ENCODE results near the gene PCBP3.
"Not testable (repeated sequence)": the region's sequence is repeated elsewhere in the genome, so short reads cannot be mapped to it uniquely, and the experiment has no call there.

PCBP3 gene

DNA sequence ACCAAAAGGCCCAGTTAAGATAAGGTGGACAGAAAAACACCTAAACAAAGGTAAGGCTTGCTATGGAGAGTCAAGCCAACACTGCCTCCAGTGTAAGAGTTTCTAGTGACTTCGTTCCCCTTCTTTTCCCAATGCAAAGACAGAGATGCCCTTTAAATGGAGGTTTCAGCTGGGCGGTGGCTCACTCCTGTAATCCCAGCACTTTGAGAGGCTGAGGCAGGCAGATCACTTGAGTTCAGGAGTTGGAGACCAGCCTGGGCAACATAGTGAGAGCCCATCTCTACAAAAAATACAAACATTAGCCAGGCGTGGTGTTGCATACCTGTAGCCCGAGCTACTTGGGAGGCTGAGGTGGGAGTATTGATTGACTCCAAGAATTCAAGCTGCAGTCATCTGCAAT lies 314.0 kb downstream of the PCBP3 start:
- no peak for DNase-seq

DNA sequence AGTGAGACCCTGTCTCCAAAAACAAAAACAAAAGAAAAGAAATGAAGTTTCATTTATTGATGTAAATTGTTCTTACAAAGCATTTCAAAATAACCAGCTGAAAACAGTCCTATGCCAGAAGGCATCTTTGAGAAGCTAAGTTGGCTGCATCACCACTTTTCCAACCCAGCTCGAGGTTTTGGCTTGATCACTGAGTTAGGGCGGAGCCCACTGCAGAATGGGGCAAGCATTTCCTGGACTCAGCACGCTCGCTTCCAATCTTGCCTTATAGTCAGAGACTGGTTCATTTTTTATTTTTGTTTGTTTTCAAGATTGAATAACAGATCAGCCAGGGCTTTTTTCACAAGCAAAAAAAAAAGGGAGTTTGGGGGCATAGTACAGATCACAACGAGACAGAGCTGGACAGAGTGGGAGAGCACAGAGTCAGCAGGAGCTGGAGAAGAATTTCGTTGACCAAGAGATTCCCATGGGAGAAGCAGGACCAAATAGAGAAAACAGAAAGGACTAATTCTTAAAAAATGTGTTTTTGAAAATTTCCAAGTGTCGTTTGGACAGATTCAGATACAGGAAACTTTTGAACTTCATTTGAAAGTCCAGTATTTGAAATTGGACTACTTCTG lies 314.6 kb downstream of the PCBP3 start:
- DNase-seq, result no peak

DNA sequence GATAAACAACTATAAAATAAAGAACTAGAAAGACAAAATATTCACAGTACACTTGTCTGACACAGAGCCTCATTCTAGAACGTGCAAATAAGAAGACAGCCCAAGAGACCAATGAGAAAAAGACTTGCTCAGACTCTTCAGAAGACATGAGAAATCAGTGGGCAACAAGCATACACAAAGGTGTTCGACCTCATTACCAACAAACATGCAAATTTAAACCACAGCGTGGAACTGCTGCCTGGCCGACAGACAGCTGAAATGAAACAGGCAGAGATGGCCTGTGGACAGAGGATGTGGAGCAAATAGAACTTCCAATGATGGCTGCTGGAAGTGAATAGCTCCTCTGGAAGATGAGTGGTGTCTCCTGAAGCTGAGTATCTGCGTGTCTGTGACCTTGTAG lies 315.7 kb downstream of the PCBP3 start:
- no peak for DNase-seq

DNA sequence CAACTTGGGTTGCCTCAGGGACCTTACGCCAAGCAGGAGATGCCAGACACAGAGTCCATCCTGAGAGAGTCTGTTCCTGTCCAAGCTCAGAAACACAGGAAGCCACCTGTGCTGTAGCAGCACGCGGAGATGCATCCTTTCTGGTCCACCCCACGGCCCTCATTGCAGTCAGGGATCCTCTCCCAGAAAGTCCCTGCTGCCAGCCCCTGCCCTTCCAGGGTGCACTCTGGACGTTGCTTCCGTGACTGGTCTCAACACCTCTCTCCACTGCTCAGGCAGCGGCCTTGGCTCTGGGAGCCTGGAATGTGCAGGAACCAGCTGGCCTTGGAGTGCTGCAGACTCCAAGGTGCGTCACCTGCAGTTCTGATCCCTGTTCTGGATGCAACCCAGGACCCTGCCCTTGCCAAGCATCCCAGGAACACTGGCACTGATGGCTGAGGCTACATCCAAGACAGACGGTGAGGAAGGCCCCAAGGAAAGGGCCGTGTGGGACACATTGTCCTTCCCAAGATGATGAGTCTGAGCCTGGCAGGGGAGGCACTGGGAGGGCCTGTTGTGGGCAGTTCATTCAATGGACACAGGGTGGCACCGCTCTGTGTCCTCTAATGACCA lies 316.4 kb downstream of the PCBP3 start:
- DNase-seq, result no peak

DNA sequence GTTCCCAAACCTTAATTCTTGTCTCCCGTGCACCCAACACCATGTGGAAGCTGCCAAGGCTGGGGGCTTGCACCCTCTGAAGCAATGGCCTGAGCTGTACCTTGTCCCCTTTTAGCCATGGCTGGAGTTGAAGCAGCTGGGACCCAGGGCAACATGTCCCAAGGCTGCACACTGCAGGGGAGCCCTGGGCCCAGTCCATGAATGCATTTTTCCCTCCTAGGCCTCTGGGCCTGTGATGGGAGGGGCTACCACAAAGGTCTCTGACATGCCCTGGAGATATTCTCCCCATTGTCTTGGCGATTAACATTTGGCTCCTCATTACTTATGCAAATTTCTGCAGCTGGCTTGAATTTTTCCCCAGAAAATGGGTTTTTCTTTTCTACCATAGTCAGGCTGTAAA lies 317.9 kb downstream of the PCBP3 start:
- DNase-seq, result not testable (repeated sequence)

DNA sequence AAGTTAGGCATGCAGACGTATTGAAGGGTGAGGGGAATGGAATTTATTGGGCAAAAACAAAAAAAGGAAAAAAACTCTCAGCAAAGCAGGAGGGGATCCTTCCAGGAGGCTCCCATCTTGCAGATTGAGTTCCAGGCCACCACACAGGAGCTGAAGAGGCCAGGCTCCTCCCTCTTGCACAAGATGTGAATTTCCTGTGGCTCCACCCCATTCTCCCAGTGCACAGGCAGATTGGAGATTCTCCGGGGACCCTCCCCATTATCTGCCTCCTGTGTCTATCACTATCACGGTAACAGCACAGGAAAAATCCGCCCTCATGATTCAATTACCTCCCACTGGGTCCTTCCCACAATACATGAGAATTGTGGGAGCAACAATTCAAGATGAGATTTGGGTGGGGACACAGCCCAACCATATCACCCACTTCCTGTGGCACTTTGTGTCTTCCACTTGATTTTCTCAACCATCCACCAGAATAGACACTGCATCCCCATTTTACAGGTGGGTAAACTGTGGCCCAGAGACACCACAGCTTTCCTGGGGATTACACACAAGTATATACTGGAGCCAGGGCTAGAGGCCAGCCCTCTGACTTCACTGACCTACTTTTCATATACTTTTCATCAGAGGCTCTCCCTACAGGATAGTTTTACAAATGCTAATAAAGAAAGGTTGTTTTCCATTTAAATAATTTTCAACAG lies 319.2 kb downstream of the PCBP3 start:
- no peak for DNase-seq

DNA sequence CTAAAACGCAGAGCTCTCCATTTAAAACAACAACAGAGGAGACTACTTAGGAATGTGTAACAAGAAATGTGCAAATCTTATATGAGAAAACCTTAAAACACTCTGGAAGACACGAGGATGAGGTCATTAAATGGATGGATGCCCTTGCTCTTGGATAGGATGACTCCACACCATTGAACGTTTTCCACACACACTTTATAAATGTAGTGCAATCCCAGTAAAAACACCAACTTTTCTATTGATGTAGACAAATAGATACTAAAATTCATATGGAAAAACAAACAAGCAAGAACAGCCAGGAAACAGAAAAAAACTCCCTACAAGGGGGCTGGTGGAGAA lies 319.7 kb downstream of the PCBP3 start:
- no peak for DNase-seq

DNA sequence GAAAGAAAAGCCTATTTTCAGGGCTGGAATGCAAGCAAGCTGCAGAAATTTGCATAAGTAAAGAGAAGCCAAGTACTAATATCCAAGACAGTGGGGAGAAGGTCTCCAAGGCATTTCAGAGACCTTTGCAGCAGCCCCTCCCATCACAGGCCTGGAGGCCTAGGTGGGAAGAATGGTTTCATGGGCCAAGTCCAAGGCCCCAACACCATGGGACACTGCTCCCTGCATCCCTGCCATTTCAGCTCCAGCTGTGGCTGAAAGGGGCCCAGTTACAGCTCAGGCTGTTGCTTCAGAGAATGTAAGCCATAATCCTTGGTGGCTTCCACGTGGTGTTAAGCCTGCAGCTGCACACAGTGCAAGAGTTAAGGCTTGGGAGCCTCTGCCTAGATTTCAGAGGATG lies 321.1 kb downstream of the PCBP3 start:
- DNase-seq, result no peak

DNA sequence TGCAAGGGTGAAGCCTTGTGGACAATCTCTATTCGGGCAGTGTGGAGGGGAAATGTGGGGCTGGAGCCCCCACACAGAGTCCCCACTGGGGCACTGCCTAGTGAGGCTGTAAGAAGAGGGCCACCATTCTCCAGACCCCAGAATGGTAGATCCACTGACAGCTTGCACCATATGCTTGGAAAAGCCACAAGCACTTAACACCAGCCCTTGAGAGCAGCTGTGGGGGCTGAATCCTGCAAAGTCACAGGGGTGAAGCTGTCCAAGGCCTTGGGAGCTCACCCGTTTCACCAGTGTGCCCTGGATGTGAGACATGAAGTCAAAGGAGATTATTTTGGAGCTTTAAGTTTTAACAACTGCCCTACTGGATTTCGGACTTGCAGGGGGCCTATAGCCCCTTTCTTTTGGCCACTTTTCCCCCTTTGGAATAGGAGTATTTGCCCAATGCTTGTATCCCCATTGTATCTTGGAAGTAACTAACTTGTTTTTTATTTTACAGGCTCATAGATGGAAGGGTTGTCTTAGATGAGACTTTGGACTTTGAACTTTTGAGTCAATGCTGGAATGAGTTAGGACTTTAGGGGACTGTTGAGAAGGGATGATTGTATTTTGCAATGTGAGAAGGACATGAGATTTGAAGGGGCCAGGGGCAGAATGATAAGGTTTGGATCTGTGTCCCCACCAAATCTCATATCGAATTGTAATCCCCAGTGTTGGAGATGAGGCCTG lies 321.7 kb downstream of the PCBP3 start:
- no peak for DNase-seq

DNA sequence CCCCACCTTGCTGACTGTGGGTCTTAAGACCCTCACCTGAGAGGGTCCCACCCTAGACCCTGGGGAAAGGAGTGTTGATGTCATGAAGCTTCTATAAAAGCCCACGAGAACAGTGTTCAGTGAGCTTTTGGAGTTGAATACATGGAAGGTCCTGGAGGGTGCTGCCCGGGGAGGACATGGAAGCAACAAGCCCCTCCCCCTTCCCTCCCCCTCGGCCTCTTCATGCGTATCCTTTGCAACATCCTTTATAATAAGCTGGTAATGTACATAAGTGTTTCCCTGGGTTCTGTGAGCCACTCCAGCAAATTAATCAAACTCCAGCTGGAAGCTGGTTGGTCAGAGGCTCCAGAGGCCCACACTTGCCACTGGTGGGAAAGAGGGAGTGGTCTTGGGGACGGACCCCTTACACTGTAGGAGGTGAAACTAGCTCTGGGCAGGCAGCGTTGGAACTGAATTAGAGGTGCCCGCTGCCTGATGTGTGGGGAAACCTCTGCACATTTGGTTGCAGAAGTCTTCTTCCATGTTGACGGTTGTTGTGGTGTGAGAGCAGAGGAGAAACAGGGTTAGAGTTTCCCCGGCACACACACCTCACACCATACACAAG lies 323.4 kb downstream of the PCBP3 start:
- DNase-seq, result no peak

DNA sequence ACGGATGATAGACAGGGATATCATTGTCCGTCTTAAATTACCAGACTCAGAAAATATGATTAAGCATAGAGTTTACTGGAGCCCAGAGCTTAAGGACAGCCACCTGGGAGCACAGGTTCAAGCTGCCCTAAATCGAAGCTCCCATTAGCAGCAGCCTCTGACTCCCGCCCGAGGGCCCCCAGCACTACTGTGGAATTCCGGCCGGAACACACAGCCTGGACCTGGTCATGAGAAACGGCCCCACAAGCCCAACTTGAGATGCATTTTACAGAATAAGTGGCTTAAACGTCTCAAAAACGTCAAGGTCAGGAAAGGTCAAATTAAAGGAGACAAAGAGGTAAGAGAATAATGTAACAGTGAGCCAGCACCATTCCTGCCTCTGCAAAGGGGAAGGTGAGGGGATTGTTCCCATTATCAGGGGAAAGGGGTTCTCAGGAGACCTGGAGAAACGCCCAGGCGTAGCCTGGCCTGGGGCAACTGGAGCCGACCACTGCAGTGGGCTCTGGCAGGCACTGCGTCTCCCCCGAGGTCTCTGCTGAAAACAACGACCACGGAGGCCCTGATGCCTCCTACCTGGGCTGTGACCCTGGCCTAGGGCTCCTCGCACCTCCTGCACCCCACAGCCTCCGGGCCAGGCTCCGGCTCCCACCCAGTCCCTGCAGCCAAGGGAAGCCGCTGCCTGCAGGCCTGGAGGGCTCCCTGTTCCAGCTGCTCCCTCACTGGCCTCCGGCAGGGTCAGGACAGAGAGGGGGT lies 326.6 kb downstream of the PCBP3 start:
- DNase-seq, result no peak

DNA sequence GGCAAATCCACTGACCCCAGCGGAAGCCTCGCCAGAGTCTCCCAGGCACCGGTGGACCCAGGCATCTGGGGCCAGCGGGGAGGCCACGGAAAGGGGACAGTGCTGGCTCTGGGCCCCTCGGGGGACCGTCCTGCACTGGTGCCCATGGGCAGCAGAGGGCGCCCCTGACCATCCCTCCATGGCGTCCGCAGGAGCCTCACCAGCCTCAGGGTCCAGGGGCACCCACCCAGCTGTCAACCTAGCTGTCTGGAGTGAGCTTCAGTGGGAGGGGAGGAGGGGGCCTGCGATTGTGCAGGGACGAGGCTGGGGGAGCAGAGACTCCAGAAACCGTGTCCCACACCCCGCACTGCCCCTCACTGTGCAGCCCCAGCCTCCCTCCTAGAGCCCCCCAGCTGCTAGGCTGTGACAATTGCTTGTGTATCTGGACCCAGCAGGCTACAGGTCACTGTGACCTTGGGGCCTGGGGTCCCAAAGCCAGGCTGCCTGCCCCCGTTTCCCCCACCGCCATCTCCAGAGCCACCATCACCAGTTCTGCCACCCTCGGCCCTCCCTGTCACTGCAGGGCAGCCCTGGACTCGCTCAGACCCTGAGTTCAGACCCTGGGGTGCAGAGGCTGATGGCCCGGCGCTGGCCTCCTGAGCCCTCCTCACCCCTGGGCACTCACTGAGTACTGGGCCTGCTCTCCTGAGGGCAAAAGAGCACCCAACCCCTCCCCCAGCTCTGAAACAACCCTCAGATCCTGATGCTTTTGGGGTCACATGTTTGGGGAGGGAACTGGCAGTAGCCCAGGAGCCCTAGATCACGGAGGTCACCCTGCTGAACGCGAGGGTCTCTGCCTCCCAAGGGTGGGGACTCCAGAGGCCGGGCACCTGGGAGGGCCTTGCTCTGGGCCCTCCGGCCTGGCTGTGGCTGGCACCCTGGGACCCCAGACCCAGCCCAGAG lies 327.4 kb downstream of the PCBP3 start:
- peak; percentile 29 to 61 for DNase-seq

DNA sequence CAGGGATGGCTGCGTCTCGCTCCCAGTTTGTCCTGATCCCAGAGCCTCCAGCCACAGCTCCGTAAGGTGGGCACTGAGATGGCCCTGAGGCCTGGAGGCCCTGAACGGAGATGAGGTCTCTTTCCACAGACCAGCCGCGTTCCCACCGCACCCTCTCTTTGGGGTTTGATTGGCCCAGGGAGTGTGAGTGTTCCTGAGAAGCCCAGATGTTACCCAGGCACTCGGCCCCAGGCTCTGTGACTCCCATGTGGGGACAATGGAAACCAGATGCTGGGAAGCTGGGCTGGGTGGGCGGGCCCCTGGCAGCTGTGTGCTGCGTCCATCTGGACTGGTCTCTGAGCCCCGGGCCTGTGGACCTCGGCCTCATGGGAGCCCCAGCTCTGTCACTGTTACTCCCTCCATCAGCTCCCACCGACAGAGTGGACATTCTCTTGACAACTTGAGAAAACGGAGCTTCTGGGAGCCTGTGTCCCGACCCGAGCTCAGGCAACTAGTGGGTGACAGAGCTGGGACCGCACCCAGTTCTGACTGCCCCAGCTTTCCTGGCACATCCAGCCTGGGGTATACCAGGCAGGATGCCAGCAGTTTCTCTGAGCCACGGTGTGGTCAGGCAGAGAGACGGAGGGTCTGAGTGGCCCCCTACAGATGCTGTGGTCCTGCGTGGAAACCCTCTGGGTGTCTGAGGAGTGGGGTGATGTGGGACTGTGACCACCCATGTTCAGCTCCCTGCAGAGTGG lies 328.3 kb downstream of the PCBP3 start:
- DNase-seq, result no peak

DNA sequence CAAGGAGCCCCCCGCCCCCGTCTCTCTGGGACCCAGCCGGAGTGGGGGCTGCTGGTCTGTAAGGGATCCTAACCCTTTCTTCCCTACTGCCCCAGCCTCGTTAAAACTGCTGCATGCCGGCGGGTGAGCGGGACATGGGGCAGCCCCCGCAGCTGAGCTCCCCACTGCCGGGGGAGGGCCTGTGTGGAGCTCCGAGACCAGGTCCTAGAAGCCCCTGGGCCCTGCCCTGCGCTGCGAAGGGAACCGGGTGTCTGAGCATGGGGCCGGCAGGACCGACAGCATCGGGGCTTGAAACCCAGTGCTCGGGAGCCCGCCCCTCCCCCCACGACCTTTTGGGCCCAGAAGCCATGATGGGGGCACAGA lies 328.8 kb downstream of the PCBP3 start:
- DNase-seq, result no peak

DNA sequence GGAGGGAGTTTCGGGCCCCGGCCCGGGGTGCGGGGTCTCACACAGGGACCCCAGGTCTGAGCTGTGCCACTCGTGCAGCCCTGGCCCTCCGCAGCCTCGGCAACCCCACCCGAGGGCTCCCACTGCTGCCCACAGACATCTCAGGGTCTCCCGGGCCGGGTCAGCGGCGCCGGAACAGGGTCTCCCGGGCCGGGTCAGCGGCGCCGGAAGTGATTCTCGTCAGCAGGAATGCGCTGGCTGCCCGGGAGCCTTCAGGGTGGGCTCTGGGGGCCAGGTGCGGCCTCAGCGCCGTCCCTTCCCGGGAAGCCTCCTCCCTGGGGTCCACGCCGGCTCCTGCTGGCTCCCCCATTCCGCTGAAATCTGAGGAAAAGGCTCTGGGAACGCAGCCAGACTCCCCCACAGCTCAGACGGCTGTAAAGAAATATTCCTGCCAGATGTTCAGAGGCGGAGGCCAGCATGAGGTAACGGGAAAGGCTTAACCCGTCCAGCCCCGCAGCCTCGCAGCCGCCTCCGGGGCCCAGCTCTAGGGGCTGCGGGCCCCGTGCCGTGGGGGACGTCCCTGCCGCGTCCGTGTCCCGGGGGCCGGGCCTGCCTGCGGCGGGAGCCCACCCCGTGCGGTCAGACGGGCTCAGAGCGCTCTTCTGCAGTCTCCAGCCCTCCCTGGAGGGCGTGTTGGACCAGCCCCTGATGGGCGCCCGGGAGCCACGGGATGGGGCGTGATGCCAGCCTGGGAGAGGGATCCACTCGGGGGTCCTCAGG lies 329.4 kb downstream of the PCBP3 start:
- no peak for DNase-seq

DNA sequence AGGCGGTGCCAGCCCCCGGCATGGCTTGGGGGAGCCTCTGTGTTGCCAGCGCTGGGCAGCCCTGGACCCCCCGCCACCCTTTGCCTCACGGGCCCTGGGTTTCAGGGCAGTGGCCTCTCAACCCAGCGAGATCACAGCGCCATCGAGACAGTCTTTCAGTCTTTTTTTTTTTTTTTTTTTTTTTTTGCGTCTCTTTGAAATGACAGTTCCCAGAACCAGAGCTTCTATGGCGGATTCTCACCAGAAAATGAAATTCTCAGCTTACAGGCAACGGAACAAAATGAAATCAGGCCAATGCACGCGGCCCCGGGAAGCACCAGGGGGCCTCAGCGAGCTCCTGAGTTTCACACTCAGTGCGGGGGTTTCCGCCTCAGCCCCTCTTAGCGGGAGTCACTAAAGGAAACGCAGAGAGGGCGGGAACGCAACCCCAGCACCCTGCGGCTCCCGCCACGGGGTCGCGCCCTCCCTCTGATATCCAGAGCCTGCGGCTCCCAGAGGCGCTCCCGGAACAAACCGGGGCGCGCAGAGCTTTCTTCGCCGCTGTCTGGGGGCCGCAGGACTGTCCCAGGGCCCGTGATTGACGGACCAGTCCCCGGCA lies 330.0 kb downstream of the PCBP3 start:
- DNase-seq, result peak; percentile 78 to 82

DNA sequence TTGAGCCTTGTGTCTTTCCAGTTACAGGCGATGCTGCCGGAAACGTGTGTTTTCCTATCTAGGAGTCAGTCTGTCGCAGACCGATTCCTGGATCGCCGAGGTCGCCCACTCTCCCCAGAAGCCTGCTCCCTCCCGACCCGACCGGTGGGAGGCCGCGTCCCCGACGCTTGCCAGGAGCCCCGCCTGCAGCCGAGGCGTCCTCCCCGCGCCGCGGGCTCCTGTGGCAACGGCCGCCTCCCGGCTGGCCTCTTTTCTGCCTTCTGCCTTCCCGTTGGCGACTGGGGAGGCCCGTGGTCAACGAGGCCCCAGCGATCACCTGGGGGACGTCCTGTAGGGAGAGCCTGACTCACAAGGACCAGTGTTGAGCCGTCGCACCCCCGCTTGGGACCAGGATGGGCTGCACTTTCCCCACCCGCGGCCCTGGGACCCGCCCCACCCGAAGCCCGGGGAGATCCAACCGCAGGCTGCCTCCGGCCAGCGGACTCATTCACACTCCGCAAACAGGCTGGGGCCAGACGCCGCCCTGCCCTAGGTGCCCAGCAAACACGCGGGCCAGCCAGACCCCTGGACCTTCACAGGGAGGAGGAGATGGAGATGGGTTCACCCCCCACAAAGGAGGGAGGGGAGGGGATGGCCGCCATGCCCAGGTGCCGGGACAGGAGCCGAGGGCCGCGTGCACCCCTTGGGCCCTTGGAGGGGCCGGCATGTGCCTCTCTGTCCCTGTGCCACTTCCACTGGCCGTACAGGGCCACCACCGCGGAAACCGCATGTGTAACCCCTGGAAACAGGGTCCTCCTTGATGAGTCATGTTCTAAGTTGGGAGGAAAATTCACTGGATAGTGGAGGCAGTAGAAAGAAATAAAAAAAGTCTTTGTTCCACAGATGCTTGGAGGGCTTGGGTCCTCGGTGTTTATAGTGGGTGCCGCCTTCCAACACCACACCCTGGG lies 330.8 kb downstream of the PCBP3 start:
- DNase-seq, result peak in 1 of 2 experiments; percentile 30

DNA sequence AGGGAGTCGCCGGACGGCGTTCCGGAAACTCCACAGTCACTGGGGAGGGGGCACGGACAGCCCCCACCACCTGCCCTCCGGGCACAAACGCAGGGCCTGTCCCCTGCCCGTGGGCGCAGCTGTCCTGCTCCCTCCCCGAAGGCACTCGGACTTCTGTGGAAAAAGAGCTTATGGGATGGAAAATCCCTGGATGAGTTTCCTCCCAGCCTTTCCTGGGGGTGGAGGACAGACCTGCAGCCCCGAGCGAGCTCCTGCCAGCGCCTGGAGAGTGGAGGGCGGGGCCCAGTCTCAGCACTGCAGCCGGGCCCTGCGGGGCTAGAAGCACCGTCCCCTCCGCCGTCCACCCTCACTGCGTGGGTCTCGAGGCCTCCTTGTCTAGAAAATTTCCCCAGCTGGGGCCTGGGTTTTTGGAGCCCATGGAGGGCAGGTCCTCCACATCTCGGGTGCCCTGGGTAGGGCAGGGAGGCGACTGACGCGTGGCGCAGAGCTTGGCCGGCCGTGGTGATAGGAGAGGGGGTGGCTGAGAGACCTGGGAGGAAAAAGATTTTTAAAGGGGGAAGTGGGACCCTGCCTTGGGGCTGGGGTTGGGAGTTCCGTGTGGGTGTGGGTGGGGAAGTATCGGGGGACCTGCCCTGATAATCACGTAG lies 331.6 kb downstream of the PCBP3 start:
- no peak for DNase-seq
